ENCODE data around the gene RPS21. TPM values are rescaled to one million over a fixed set of nuclear protein-coding genes. Genes with fewer than 3 reads are reported as not detected.
A peak's percentile ranks its signal among the peaks of the same experiment; 100 is the strongest.
"Not testable (repeated sequence)": the region's sequence is repeated elsewhere in the genome, so short reads cannot be mapped to it uniquely, and the experiment has no call there.

The RPS21 gene
- polyA plus RNA-seq, 1 donor = 2,139 TPM

- no CpG with 5 or more reads among the region's 19 CpGs for WGBS (ENCODE audit: insufficient coverage, low lambda C conversion rate)
- H3K27me3 ChIP-seq (ENCODE audit: control insufficient read depth, insufficient read depth, low read length) = no peaks in the 10 kb centered on the region
- H3K4me1 ChIP-seq (ENCODE audit: control insufficient read depth, insufficient read depth, low read length) = peaks cover 29% of the 10 kb centered on the region
- no peak overlapping the region for H3K27ac ChIP-seq (ENCODE audit: low read length)
- peaks cover 3% of the 10 kb centered on the region for H3K36me3 ChIP-seq (ENCODE audit: control insufficient read depth, insufficient read depth, low read length)
- DNase-seq = no peak
- H3K4me3 ChIP-seq (ENCODE audit: low read length) = no peak overlapping the region
- H3K9me3 ChIP-seq (ENCODE audit: control insufficient read depth, low read depth, low read length) = peaks cover 4% of the 10 kb centered on the region
Measured at GRCh38 chr20:62418709-62419487, 32.0 kb downstream of the RPS21 start.

- H3K36me3 ChIP-seq (ENCODE audit: control insufficient read depth, insufficient read depth, low read length) = peaks cover 3% of the 10 kb centered on the region
- WGBS (ENCODE audit: insufficient coverage, low lambda C conversion rate) = no CpG with 5 or more reads among the region's 9 CpGs
Measured at GRCh38 chr20:62419759-62420158, 32.9 kb downstream of the RPS21 start.

GRCh38 chr20:62420846-62421715, 34.2 kb downstream of the RPS21 start:
- H3K36me3 ChIP-seq (ENCODE audit: control insufficient read depth, insufficient read depth, low read length) = peaks cover 3% of the 10 kb centered on the region
- H3K4me1 ChIP-seq (ENCODE audit: control insufficient read depth, insufficient read depth, low read length) = peaks cover 30% of the 10 kb centered on the region
- H3K27ac ChIP-seq (ENCODE audit: low read length) = no peak overlapping the region
- no peak overlapping the region for H3K4me3 ChIP-seq (ENCODE audit: low read length)
- DNase-seq = no peak
- no peaks in the 10 kb centered on the region for H3K27me3 ChIP-seq (ENCODE audit: control insufficient read depth, insufficient read depth, low read length)
- no peaks in the 10 kb centered on the region for H3K9me3 ChIP-seq (ENCODE audit: control insufficient read depth, low read depth, low read length)
- WGBS (ENCODE audit: insufficient coverage, low lambda C conversion rate) = no CpG with 5 or more reads among the region's 24 CpGs

More at GRCh38 chr20:62419759-62420158, 32.9 kb downstream of the RPS21 start:
- no peak overlapping the region for H3K4me3 ChIP-seq (ENCODE audit: low read length)
- H3K27ac ChIP-seq (ENCODE audit: low read length) = no peak overlapping the region
- no peak for DNase-seq
- H3K9me3 ChIP-seq (ENCODE audit: control insufficient read depth, low read depth, low read length) = peaks cover 4% of the 10 kb centered on the region
- peaks cover 29% of the 10 kb centered on the region for H3K4me1 ChIP-seq (ENCODE audit: control insufficient read depth, insufficient read depth, low read length)
- no peaks in the 10 kb centered on the region for H3K27me3 ChIP-seq (ENCODE audit: control insufficient read depth, insufficient read depth, low read length)

GRCh38 chr20:62421716-62421990, 34.8 kb downstream of the RPS21 start:
- peaks cover under 1% of the 10 kb centered on the region for H3K36me3 ChIP-seq (ENCODE audit: control insufficient read depth, insufficient read depth, low read length)
- no peaks in the 10 kb centered on the region for H3K27me3 ChIP-seq (ENCODE audit: control insufficient read depth, insufficient read depth, low read length)
- H3K27ac ChIP-seq (ENCODE audit: low read length) = no peak overlapping the region
- no peak for DNase-seq
- WGBS (ENCODE audit: insufficient coverage, low lambda C conversion rate) = no CpG with 5 or more reads among the region's 6 CpGs
- H3K4me3 ChIP-seq (ENCODE audit: low read length) = no peak overlapping the region
- H3K4me1 ChIP-seq (ENCODE audit: control insufficient read depth, insufficient read depth, low read length) = peaks cover 36% of the 10 kb centered on the region
- H3K9me3 ChIP-seq (ENCODE audit: control insufficient read depth, low read depth, low read length) = no peaks in the 10 kb centered on the region

- WGBS (ENCODE audit: insufficient coverage, low lambda C conversion rate) = no CpG with 5 or more reads among the region's 20 CpGs
- Histone ChIP-seq H3K4me3 (ENCODE audit: low read length) (no peak overlapping the region), H3K27ac (ENCODE audit: low read length) (peak overlapping the region; percentile 4), H3K4me1 (ENCODE audit: control insufficient read depth, insufficient read depth, low read length) (peaks cover 47% of the 10 kb centered on the region), H3K36me3 (ENCODE audit: control insufficient read depth, insufficient read depth, low read length) (no peaks in the 10 kb centered on the region), H3K9me3 (ENCODE audit: control insufficient read depth, low read depth, low read length) (no peaks in the 10 kb centered on the region), H3K27me3 (ENCODE audit: control insufficient read depth, insufficient read depth, low read length) (no peaks in the 10 kb centered on the region)
- DNase-seq = no peak
Measured at GRCh38 chr20:62422636-62423325, 35.9 kb downstream of the RPS21 start.

- Histone ChIP-seq H3K36me3 (ENCODE audit: control insufficient read depth, insufficient read depth, low read length) (no peaks in the 10 kb centered on the region), H3K9me3 (ENCODE audit: control insufficient read depth, low read depth, low read length) (no peaks in the 10 kb centered on the region), H3K4me3 (ENCODE audit: low read length) (no peak overlapping the region), H3K27me3 (ENCODE audit: control insufficient read depth, insufficient read depth, low read length) (no peaks in the 10 kb centered on the region), H3K4me1 (ENCODE audit: control insufficient read depth, insufficient read depth, low read length) (peaks cover 52% of the 10 kb centered on the region), H3K27ac (ENCODE audit: low read length) (peak overlapping the region; percentile 4)
- DNase-seq = peak in 1 of 2 donors; percentile 77
- no CpG with 5 or more reads among the region's 10 CpGs for WGBS (ENCODE audit: insufficient coverage, low lambda C conversion rate)
Measured at GRCh38 chr20:62423326-62423706, 36.4 kb downstream of the RPS21 start.

- H3K4me1 ChIP-seq (ENCODE audit: control insufficient read depth, insufficient read depth, low read length) = peaks cover 64% of the 10 kb centered on the region
- no peaks in the 10 kb centered on the region for H3K9me3 ChIP-seq (ENCODE audit: control insufficient read depth, low read depth, low read length)
- H3K4me3 ChIP-seq (ENCODE audit: low read length) = no peak overlapping the region
- DNase-seq = peak in 1 of 2 donors; percentile 53
- no peaks in the 10 kb centered on the region for H3K36me3 ChIP-seq (ENCODE audit: control insufficient read depth, insufficient read depth, low read length)
- no peaks in the 10 kb centered on the region for H3K27me3 ChIP-seq (ENCODE audit: control insufficient read depth, insufficient read depth, low read length)
- no peak overlapping the region for H3K27ac ChIP-seq (ENCODE audit: low read length)
- WGBS (ENCODE audit: insufficient coverage, low lambda C conversion rate) = no CpG with 5 or more reads among the region's 23 CpGs
Measured at GRCh38 chr20:62424249-62425107, 37.6 kb downstream of the RPS21 start.

- Histone ChIP-seq H3K36me3 (ENCODE audit: control insufficient read depth, insufficient read depth, low read length) (no peaks in the 10 kb centered on the region), H3K4me1 (ENCODE audit: control insufficient read depth, insufficient read depth, low read length) (peaks cover 74% of the 10 kb centered on the region), H3K27me3 (ENCODE audit: control insufficient read depth, insufficient read depth, low read length) (no peaks in the 10 kb centered on the region), H3K27ac (ENCODE audit: low read length) (no peak overlapping the region), H3K4me3 (ENCODE audit: low read length) (no peak overlapping the region), H3K9me3 (ENCODE audit: control insufficient read depth, low read depth, low read length) (no peaks in the 10 kb centered on the region)
- no peak for DNase-seq
- WGBS (ENCODE audit: insufficient coverage, low lambda C conversion rate) = no CpG with 5 or more reads among the region's 21 CpGs
Measured at GRCh38 chr20:62425281-62426058, 38.6 kb downstream of the RPS21 start.

- H3K27me3 ChIP-seq (ENCODE audit: control insufficient read depth, insufficient read depth, low read length); H3K4me3 ChIP-seq (ENCODE audit: low read length); H3K27ac ChIP-seq (ENCODE audit: low read length); H3K36me3 ChIP-seq (ENCODE audit: control insufficient read depth, insufficient read depth, low read length); H3K9me3 ChIP-seq (ENCODE audit: control insufficient read depth, low read depth, low read length); DNase-seq: not testable (repeated sequence)
- H3K4me1 ChIP-seq (ENCODE audit: control insufficient read depth, insufficient read depth, low read length) = peaks cover 77% of the 10 kb centered on the region
- WGBS (ENCODE audit: insufficient coverage, low lambda C conversion rate) = no CpG with 5 or more reads among the region's 4 CpGs
Measured at GRCh38 chr20:62426059-62426348, 39.1 kb downstream of the RPS21 start.

Measured in large intestine (tissue), 3 donors.